Measurements from ENCODE around the gene EXT2. TPM values are rescaled to one million over a fixed set of nuclear protein-coding genes. Genes with fewer than 3 reads are reported as not detected.
A peak's percentile ranks its signal among the peaks of the same experiment; 100 is the strongest.

Gene EXT2
- total RNA-seq, 6 experiments from 2014 or later = 105 to 130 (median 118) TPM

DNA sequence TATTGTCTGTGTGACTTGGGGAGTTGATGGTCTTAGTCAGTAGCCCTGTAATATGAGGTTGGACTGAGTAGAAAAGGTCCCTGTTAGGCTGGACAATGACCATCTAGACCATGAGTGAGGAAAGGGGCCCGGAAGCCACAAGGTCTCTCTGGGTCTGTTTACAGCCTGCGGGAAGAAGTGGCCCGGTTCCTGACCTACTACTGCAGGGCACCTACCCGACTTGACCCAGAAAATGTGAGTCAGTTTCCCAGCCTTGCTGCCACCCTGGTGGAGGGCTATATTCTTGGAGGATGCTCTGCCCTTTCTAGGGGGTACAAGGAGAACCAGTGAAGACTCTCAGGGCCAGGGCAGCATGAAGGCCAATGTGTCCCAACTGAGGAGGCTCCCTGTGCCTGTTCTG, 44.3 kb upstream of the EXT2 start:
- Mint-ChIP-seq H3K27ac (no peak overlapping the region), H3K36me3 (ENCODE audit: low read depth) (no peaks in the 10 kb centered on the region), H3K4me3 (no peak overlapping the region), H3K9me3 (no peaks in the 10 kb centered on the region), H3K4me1 (ENCODE audit: low read depth) (no peaks in the 10 kb centered on the region), H3K27me3 (ENCODE audit: insufficient read depth) (peaks cover 26% of the 10 kb centered on the region)
- DNase-seq = no peak
- TF ChIP-seq CTCF (IDR thresholded peaks at IDR 0.05) = no peak

GRCh38 chr11:44057340-44057739, 38.1 kb upstream of the EXT2 start:
- no peak for DNase-seq
- H3K27me3 Mint-ChIP-seq (ENCODE audit: insufficient read depth) = peaks cover 31% of the 10 kb centered on the region
- H3K27ac Mint-ChIP-seq = no peak overlapping the region
- no peak for TF ChIP-seq CTCF (IDR thresholded peaks at IDR 0.05)
- no peak overlapping the region for H3K4me3 Mint-ChIP-seq
- H3K9me3 Mint-ChIP-seq = no peaks in the 10 kb centered on the region
- H3K36me3 Mint-ChIP-seq (ENCODE audit: low read depth) = no peaks in the 10 kb centered on the region
- no peaks in the 10 kb centered on the region for H3K4me1 Mint-ChIP-seq (ENCODE audit: low read depth)

- Mint-ChIP-seq H3K36me3 (ENCODE audit: low read depth) (no peaks in the 10 kb centered on the region), H3K27ac (no peak overlapping the region), H3K4me1 (ENCODE audit: low read depth) (no peaks in the 10 kb centered on the region), H3K27me3 (ENCODE audit: insufficient read depth) (peaks cover 28% of the 10 kb centered on the region), H3K9me3 (no peaks in the 10 kb centered on the region), H3K4me3 (no peak overlapping the region)
- no peak for TF ChIP-seq CTCF (IDR thresholded peaks at IDR 0.05)
- no peak for DNase-seq
Observed at GRCh38 chr11:44058275-44058674, 37.2 kb upstream of the EXT2 start.

DNA sequence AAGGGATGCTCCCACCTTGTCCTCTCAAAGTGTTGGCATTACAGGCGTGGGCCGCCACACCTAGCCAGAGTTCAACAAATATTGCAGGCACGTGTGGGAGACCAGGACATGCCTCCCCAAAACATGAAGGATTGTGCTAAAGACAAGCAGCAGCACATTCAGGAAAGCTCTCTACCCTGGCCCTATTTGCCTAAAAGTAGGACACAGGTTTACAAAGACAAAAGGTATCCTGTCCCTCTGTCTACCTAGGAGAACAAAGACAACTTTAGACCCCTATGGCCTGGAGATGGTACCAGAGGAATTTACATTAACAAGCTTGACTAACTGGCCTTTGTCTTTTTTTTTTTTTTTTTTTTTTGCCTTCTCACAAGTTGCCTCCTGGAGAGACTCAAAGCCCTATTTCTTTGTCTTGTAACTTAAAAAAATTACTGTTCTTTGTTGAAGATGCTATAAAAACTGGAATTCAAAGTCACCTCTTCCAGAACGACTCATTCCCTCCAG, 30.3 kb upstream of the EXT2 start:
- no peak for TF ChIP-seq CTCF (IDR thresholded peaks at IDR 0.05)
- H3K9me3 Mint-ChIP-seq = no peaks in the 10 kb centered on the region
- peak overlapping the region; percentile 92 for H3K4me3 Mint-ChIP-seq
- H3K36me3 Mint-ChIP-seq (ENCODE audit: low read depth) = no peaks in the 10 kb centered on the region
- peaks cover 21% of the 10 kb centered on the region for H3K4me1 Mint-ChIP-seq (ENCODE audit: low read depth)
- H3K27ac Mint-ChIP-seq = peak overlapping the region; percentile 94
- peaks cover 14% of the 10 kb centered on the region for H3K27me3 Mint-ChIP-seq (ENCODE audit: insufficient read depth)
- DNase-seq = no peak

DNA sequence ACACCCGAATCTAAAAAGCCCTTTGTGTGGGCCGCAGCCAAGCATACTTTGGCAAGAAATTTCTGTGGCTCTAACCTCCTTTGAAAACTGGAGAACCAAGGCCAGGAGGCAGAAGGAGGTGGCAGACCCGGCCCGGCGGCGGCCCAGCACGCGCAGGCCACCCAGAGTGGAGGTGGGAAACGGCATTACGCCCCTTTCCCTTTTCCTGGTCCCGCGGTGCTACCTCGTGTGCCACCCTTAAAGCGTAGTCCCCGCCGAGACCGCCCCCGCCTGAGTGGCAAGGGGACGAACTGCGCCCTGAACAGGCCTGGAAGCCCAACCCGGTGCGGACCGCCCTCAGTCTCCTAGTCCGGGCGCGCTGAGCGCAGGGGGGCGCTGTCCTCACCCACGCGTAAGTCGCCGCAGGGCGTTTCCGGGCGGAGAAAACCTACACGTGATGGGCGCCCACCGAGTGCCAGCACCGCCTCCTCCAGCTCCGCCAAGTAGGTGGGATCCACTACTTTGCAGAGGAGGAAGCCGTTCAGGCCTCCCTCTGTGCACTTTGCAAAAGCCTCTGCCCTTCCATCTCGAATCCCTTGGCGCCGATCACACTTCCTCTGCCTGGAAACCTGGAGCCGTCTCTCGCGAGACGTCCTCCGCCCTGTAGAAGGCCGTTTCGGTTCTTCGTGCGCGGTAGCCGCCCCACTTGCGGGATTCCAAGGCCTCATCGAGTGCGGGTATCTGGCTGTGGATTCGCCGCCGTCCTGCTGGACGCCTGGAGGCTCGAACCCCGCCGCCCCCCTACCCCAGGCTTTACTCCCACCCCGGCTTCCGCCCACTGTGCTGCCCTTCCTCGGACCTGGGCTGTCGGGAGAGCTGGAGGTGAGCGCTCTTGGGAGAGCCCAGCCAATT, 29.4 kb upstream of the EXT2 start, which contains the start of gene ACCS:
TSS of gene ACCS (plus strand) at position 430 of the 891 bp plus-strand sequence. CDS start 1,358 bp downstream, outside the sequence.
- peak within 1 kb of the TSS; percentile 92 for H3K4me3 Mint-ChIP-seq
- H3K27me3 Mint-ChIP-seq (ENCODE audit: insufficient read depth) = peaks cover 13% of the 10 kb centered on the region
- peak; percentile 92 for TF ChIP-seq CTCF (IDR thresholded peaks at IDR 0.05)
- H3K9me3 Mint-ChIP-seq = no peaks in the 10 kb centered on the region
- H3K4me1 Mint-ChIP-seq (ENCODE audit: low read depth) = peaks cover 21% of the 10 kb centered on the region
- no peaks in the 10 kb centered on the region for H3K36me3 Mint-ChIP-seq (ENCODE audit: low read depth)
- H3K27ac Mint-ChIP-seq = peak within 1 kb of the TSS; percentile 94
- peak; percentile 80 for DNase-seq

Data from HFFc6 (cell line).